ENCODE data around the gene CEP112.

CEP112 gene

DNA sequence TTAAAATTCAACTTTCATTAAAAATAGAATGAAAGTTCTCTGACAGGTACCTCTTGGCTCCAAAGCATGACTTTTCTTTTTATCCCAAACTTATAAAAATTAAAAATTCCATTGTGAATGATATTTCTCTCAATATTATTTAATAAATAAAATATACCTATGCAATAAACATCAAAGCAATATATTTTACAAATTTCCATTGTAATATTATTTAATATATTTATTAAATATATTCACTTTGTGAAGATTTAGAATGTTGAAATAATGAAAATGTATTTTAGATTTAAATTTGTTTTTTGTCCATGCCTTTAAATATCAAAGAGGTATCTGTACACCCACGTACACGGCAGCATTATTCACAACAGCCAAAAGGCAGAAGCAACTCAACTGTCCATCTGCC lies 147.8 kb downstream of the CEP112 start:
- H3K9me3 ChIP-seq, result no peaks in the 10 kb centered on the region
- TF ChIP-seq, protein P1, sequence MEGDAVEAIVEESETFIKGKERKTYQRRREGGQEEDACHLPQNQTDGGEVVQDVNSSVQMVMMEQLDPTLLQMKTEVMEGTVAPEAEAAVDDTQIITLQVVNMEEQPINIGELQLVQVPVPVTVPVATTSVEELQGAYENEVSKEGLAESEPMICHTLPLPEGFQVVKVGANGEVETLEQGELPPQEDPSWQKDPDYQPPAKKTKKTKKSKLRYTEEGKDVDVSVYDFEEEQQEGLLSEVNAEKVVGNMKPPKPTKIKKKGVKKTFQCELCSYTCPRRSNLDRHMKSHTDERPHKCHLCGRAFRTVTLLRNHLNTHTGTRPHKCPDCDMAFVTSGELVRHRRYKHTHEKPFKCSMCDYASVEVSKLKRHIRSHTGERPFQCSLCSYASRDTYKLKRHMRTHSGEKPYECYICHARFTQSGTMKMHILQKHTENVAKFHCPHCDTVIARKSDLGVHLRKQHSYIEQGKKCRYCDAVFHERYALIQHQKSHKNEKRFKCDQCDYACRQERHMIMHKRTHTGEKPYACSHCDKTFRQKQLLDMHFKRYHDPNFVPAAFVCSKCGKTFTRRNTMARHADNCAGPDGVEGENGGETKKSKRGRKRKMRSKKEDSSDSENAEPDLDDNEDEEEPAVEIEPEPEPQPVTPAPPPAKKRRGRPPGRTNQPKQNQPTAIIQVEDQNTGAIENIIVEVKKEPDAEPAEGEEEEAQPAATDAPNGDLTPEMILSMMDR (IDR thresholded peaks at IDR 0.05), result no peak
- DNase-seq, result no peak
- intact Hi-C loops (cut with DNase I; ENCODE audit: low total_unique reads), result no loop called here
- H3K36me3 ChIP-seq, result no peaks in the 10 kb centered on the region
- no peak overlapping the region for H3K27ac ChIP-seq
- no peak overlapping the region for H3K4me3 ChIP-seq
- no peaks in the 10 kb centered on the region for H3K4me1 ChIP-seq
- H3K27me3 ChIP-seq, result no peaks in the 10 kb centered on the region

DNA sequence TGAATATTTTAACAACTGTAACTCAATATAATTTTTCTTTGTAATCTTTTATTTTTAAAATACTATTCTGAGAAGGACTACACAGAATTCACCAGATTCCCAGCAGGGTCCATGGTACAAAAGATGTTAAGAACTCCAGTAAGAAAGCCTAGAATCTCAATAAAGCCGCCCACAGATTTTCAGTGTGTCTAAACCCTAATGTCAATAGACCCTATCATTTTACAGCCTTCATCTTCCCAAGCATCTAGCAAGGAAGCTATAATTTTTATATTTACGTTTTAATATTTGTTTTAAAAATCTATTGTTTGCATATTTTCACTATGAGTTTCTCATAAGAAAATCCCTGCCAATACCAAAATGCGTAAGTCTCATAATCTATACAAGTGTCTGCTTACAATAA lies 148.5 kb downstream of the CEP112 start:
- TF ChIP-seq, protein P1 (IDR thresholded peaks at IDR 0.05), result no peak
- intact Hi-C loops (cut with DNase I; ENCODE audit: low total_unique reads), result no loop called here
- DNase-seq, result no peak
- Histone ChIP-seq H3K4me1 (no peaks in the 10 kb centered on the region), H3K36me3 (no peaks in the 10 kb centered on the region), H3K9me3 (no peaks in the 10 kb centered on the region), H3K4me3 (no peak overlapping the region), H3K27me3 (no peaks in the 10 kb centered on the region), H3K27ac (no peak overlapping the region)

DNA sequence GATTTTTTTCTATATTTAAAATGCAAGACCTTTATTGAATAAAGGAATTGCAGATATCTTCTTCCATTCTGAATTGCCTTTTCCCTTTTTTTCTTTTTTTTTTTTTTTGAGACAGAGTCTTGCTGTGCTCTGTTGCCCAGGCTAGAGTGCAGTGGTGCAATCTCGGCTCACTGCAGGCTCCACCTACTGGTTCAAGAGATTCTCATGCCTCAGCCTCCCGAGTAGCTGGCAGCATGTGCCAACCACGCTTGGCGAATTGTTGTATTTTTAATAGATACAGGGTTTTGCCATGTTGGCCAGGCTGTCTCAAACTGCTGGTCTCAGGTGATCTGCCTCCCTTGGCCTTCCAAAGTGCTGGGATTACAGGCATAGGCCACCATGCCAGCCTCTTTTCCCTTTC lies 151.5 kb downstream of the CEP112 start:
- TF ChIP-seq, protein P1 (IDR thresholded peaks at IDR 0.05), result no peak
- intact Hi-C loops (cut with DNase I; ENCODE audit: low total_unique reads), result no loop called here
- no peaks in the 10 kb centered on the region for H3K4me1 ChIP-seq
- no peaks in the 10 kb centered on the region for H3K36me3 ChIP-seq
- no peak overlapping the region for H3K4me3 ChIP-seq
- DNase-seq, result no peak
- no peaks in the 10 kb centered on the region for H3K9me3 ChIP-seq
- H3K27me3 ChIP-seq, result no peaks in the 10 kb centered on the region
- H3K27ac ChIP-seq, result no peak overlapping the region

DNA sequence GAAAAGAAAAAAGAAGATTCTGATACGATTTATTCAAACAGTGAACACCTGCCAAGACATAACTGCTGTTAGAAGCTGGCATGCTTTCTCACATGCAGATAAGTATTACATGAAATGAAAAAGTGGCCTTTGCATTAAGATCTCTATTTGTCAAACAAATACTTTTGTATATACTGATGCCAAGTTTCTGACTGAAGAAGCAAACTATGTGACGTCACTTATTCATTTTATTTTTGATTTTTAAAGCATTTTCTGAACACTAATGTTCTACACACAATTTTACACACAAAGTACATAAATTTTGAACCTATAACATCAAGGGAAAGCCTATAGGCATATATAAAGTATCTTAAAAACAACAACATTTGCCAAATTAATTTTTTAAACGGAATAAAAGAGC lies 153.8 kb downstream of the CEP112 start:
- intact Hi-C loops (cut with DNase I; ENCODE audit: low total_unique reads), result no loop called here

DNA sequence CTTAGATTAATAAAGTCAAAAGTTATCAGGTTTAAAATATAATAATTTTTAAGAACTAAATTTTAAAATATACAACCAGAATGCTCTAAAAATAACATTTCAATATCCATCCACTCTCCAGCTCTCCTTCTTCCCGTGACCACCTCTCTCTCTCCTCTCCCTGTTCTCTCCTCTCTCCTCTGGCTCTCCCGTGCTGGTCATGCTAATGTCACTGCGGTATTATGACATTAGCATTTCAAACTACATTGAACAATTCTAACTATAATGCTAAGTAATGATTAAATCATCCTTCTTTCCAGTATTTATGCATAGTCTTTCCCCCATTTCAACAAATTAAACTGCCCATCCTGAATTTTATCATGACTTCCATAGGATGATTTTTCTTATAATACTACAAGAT lies 154.7 kb downstream of the CEP112 start:
- intact Hi-C loops (cut with DNase I; ENCODE audit: low total_unique reads), result no loop called here
- H3K27me3 ChIP-seq, result no peaks in the 10 kb centered on the region
- no peak overlapping the region for H3K4me3 ChIP-seq
- TF ChIP-seq, protein P1 (IDR thresholded peaks at IDR 0.05), result no peak
- no peak overlapping the region for H3K27ac ChIP-seq
- H3K9me3 ChIP-seq, result no peaks in the 10 kb centered on the region
- no peaks in the 10 kb centered on the region for H3K4me1 ChIP-seq
- no peak for DNase-seq
- no peaks in the 10 kb centered on the region for H3K36me3 ChIP-seq

More for the DNA sequence above, 153.8 kb downstream of the CEP112 start:
- TF ChIP-seq, protein P1 (IDR thresholded peaks at IDR 0.05), result no peak
- no peak overlapping the region for H3K27ac ChIP-seq
- H3K9me3 ChIP-seq, result no peaks in the 10 kb centered on the region
- H3K36me3 ChIP-seq, result no peaks in the 10 kb centered on the region
- no peaks in the 10 kb centered on the region for H3K4me1 ChIP-seq
- DNase-seq, result no peak
- H3K4me3 ChIP-seq, result no peak overlapping the region
- no peaks in the 10 kb centered on the region for H3K27me3 ChIP-seq

DNA sequence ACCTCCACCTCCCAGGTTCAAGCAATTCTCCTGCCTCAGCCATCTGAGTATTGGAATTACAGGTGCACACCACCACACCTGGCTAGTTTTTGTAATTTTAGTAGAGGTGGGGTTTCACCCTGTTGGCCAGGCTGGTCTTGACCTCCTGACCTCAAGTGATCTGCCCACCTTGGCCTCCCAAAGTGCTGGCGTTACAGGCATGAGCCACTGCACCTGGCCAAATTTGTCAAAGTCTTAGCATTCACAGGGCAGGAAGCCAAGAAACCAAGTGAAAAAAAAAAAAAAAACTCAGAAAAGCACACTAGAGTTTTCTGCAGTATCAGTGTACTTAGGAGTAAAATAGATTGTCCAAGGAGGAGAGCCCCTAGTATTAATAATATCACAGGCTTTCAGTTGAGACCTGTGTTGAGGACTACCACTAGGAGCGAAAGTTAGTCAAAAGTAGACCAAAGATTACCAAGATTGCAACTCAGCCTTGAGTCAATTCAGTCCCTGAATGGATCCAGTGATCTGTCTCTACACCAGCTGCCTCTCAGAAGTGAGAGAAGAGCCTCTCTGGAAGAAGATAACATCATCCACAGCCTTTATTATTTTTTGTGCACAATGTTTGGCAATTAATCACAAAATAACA lies 159.7 kb downstream of the CEP112 start:
- Histone ChIP-seq H3K4me1 (no peaks in the 10 kb centered on the region), H3K27me3 (no peaks in the 10 kb centered on the region), H3K4me3 (no peak overlapping the region), H3K9me3 (no peaks in the 10 kb centered on the region), H3K36me3 (peaks cover under 1 to 2% (median 1%) of the 10 kb centered on the region in 3 donors), H3K27ac (no peak overlapping the region)
- no peak for DNase-seq
- TF ChIP-seq, protein P1 (IDR thresholded peaks at IDR 0.05), result no peak
- intact Hi-C loops (cut with DNase I; ENCODE audit: low total_unique reads), result no loop called here
